Measurements from ENCODE around the gene MAFB.

DNA sequence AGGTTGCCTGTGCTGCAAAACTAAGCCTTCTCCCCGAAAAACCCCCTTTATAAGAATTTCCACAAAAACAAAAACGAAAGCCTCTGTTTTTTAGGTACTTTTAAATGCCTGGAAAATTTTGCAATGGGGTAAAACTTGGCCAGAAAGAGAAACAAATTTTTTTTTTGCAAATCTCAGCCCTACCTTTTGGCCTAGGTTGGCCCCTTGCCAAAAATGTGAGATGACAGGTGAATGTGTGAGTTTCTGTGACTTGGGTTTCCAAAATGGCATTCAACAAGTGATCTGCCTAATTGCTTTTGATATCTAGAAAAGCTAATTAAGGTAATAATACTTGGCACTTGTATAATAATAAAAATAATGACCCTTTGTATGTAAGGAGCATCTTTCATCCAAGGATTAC is 48.4 kb downstream of the MAFB start:
- TF ChIP-seq CTCF (IDR thresholded peaks at IDR 0.05), result no peak
- TF ChIP-seq ZFX (IDR thresholded peaks at IDR 0.05; ENCODE audit: borderline replicate concordance), result no peak
